MCF 10A (cell line): ENCODE measurements around the gene SIK2. TPM values are rescaled to one million over a fixed set of nuclear protein-coding genes. Genes with fewer than 3 reads are reported as not detected.
A peak's percentile ranks its signal among the peaks of the same experiment; 100 is the strongest.

ENCODE experiments used
- BruUV-seq: library from RNA; stranded (reverse); fragments of 400-500 nt; replicated peaks from 2 replicates; lab custom pipeline; 2021; lab: Mats Ljungman, UMichigan
- CTCF ChIA-PET: fragments of 300-600 bp; sonication (Branson Sonifier 250); formaldehyde crosslinking; extraction: SDS; loops from one replicate; lab custom pipeline; 2021; ENCODE audit warnings: antibody characterized with exemption, inconsistent platforms; lab: Yijun Ruan, JAX
- POLR2A ChIA-PET: fragments of 300-600, 350-650 bp; sonication (Branson Sonifier 250); formaldehyde crosslinking; extraction: SDS; loops from one replicate; lab custom pipeline; 2020; ENCODE audit warnings: antibody characterized with exemption, inconsistent platforms; lab: Yijun Ruan, JAX
- DNase-seq: peaks from one replicate; pipeline ENCODE4 v3.0.0-alpha.2; 2018; ENCODE audit not compliant: unreplicated experiment
- H3K27ac Mint-ChIP-seq: one replicate; pipeline ENCODE4 v1.8.0; 2022; ENCODE audit warnings: mild to moderate bottlenecking, low read depth, mixed read lengths; ENCODE audit not compliant: unreplicated experiment
- H3K27me3 Mint-ChIP-seq: one replicate; pipeline ENCODE4 v1.8.0; 2022; ENCODE audit warnings: mixed read lengths; ENCODE audit not compliant: insufficient read depth, unreplicated experiment
- H3K36me3 Mint-ChIP-seq: one replicate; pipeline ENCODE4 v1.8.0; 2022; ENCODE audit warnings: mild to moderate bottlenecking, moderate library complexity, mixed read lengths; ENCODE audit not compliant: insufficient read depth, unreplicated experiment
- H3K4me1 Mint-ChIP-seq: one replicate; pipeline ENCODE4 v1.8.0; 2022; ENCODE audit warnings: mixed read lengths; ENCODE audit not compliant: insufficient read depth, unreplicated experiment
- H3K4me3 Mint-ChIP-seq: one replicate; pipeline ENCODE4 v1.8.0; 2022; ENCODE audit warnings: mild to moderate bottlenecking, moderate library complexity, mixed read lengths; ENCODE audit not compliant: unreplicated experiment
- H3K9me3 Mint-ChIP-seq: one replicate; pipeline ENCODE4 v1.8.0; 2022; ENCODE audit warnings: mixed read lengths; ENCODE audit not compliant: unreplicated experiment
- CTCF ChIP-seq: fragments of 200-600 bp; IDR thresholded peaks from one replicate; pipeline ENCODE4 v1.8.0; 2022; ENCODE audit warnings: antibody characterized with exemption, mild to moderate bottlenecking; ENCODE audit not compliant: unreplicated experiment
- intact Hi-C: fragments of 100-400 bp; cut with micrococcal nuclease; formaldehyde crosslinking; loops from 2 replicates; pipeline ENCODE4 v1.14.1; 2022
- total RNA-seq: library from RNA; stranded (reverse); gene quantifications from 2 replicates; pipeline ENCODE4 v1.2.3, GENCODE V29; 2022

The SIK2 gene
- total RNA-seq, 1 experiment from 2014 or later, result 13.7 TPM

DNA sequence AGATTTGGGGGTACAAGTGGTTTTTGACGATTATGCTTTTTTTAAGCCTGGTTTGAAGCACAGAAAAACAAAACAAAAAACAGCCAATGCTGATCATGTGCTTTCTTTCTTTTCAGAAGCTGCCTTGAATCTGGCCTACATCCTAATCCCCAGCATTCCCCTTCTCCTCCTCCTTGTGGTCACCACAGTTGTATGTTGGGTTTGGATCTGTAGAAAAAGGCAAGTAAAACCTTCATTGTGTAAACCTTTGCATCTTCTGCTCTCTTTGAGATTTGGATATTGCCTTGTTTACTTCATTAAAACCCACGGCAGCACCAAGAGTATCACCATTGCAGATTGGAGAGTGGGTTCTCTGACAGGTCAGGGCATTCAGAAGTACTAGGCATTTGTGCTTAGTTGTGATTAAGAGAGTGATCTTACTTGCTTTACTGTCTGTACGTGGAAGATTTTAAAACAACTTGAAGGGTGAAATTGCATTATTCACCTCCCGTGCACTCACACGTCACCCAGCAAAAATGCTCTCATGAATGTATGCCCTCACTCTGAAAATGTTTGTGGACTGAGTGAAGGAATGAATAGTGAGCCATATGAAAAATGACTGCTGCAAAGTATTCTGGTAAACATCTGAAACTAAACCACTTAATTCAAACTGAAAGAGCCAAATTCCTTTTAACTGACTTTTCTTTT is 44.7 kb upstream of the SIK2 start:
- no peaks in the 10 kb centered on the region for H3K36me3 Mint-ChIP-seq
- H3K27me3 Mint-ChIP-seq, result no peaks in the 10 kb centered on the region
- intact Hi-C loops, result no loop called here
- peak overlapping the region; percentile 83 for H3K27ac Mint-ChIP-seq
- no peaks in the 10 kb centered on the region for H3K9me3 Mint-ChIP-seq
- POLR2A ChIA-PET, result interaction anchor here (0.8 to 1.0 kb wide), 5 partner anchors 16 to 209 kb away, joined by 3 to 4 read pairs (median 3); partner anchors contain the start of gene PPP2R1B
- no TSS peak for BruUV-seq
- TF ChIP-seq CTCF, result no peak
- CTCF ChIA-PET, result interaction anchor here (4.2 kb wide), 1 partner anchor 103 kb away, joined by 25 read pairs; no protein-coding TSS in a partner anchor
- no peak overlapping the region for H3K4me3 Mint-ChIP-seq
- peak; percentile 20 for DNase-seq
- peaks cover 31% of the 10 kb centered on the region for H3K4me1 Mint-ChIP-seq

DNA sequence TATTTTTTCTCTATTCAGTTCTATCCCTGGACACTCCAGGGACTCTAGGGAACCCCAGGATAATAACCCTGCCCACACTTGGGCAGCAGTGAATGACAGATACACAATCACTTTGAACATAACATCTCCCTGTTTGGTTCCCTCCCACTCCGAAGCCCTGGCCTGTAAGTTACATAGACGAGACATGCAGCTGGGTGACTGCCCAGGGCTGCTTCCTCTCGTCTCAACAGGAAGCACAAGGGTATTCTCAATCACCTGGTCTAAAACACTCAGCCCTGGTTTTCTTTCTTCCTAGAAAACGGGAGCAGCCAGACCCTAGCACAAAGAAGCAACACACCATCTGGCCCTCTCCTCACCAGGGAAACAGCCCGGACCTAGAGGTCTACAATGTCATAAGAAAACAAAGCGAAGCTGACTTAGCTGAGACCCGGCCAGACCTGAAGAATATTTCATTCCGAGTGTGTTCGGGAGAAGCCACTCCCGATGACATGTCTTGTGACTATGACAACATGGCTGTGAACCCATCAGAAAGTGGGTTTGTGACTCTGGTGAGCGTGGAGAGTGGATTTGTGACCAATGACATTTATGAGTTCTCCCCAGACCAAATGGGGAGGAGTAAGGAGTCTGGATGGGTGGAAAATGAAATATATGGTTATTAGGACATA is 42.3 kb upstream of the SIK2 start:
- Mint-ChIP-seq H3K4me3 (no peak overlapping the region), H3K4me1 (peaks cover 26% of the 10 kb centered on the region), H3K9me3 (no peaks in the 10 kb centered on the region), H3K27me3 (no peaks in the 10 kb centered on the region), H3K27ac (no peak overlapping the region), H3K36me3 (no peaks in the 10 kb centered on the region)
- intact Hi-C loops, result loop anchor here (10.0 kb wide), 1 partner anchor 275 kb away; no protein-coding TSS in a partner anchor
- TF ChIP-seq CTCF, result no peak
- no peak for DNase-seq
- BruUV-seq, result no TSS peak
- POLR2A ChIA-PET, result interaction anchor here (0.7 kb wide), 1 partner anchor 1093 kb away, joined by 3 read pairs; no protein-coding TSS in a partner anchor
- CTCF ChIA-PET, result interaction anchor here (1.0 to 2.8 kb wide), 3 partner anchors 26 to 282 kb away, joined by 3 to 12 read pairs (median 4); no protein-coding TSS in a partner anchor

DNA sequence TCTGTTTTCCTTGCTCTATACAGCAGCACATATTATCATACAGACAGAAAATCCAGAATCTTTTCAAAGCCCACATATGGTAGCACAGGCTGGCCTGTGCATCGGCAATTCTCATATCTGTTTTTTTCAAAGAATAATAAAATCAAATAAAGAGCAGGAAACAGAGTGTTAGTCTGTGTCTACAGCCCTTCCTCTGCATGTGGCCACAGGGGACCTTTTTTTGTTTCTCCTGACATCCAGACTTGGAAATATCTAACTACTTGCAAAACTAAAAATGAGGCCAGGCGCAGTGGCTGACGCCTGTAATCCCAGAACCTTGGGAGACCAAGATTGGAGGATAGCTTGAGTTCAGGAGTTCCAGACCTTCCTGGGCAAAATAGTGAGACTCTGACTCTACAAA is 41.4 kb upstream of the SIK2 start:
- peaks cover 19% of the 10 kb centered on the region for H3K4me1 Mint-ChIP-seq

More for the DNA sequence above, 41.4 kb upstream of the SIK2 start:
- intact Hi-C loops, result loop anchor here (10.0 kb wide), 1 partner anchor 276 kb away; no protein-coding TSS in a partner anchor
- no peak for DNase-seq
- Mint-ChIP-seq H3K9me3 (no peaks in the 10 kb centered on the region), H3K27me3 (no peaks in the 10 kb centered on the region), H3K27ac (no peak overlapping the region), H3K36me3 (no peaks in the 10 kb centered on the region), H3K4me3 (no peak overlapping the region)
- no TSS peak for BruUV-seq
- ChIA-PET CTCF (interaction anchor here (0.7 to 2.8 kb wide), 6 partner anchors 22 to 217 kb away, joined by 3 to 12 read pairs (median 3); no protein-coding TSS in a partner anchor), POLR2A (interaction anchor here (0.9 to 1.1 kb wide), 3 partner anchors 24 to 366 kb away, joined by 3 read pairs; no protein-coding TSS in a partner anchor)
- TF ChIP-seq CTCF, result no peak
